ENCODE measurements around the gene TJP3.

TJP3 gene

DNA sequence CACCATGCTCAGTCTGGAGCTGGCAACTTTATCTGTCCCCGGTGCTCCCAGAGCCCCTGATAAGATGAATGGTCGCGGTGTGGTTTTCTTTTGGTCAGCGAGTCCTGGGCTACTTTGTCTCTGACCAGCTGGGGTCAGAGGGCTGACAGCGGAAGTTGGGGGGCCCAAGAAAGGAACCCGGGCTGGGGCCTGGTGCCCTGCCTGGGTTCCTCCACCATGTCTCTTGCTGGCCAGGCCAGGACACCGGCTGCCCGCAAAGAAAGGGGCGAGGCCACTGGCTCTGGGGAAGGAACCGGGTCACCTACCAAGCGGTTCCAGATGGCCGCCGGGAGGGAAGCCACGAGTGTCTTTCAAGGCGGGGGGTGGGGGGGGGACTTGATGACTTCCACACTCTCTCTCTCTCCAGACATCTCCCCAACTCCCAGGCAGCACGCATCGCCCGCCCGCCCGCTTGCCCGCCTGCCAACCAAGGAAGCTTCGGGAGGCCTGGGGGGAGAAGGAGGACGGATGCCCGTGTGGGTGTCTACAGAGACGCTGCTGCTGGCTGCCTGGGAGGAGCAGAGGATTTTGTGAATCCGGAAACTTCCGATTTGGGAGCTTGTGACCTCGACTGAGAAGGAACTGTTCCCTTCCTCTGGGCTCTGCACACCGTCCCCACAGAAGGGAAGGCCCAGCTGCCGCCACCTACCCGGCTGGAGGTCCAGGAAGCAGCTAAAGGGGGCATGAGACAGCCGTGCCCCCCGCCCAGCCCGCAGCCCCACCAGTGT, 9.0 kb upstream of the TJP3 start:
- H4K20me1 ChIP-seq (ENCODE audit: low read depth, low read length), result no peaks in the 10 kb centered on the region
- H3K36me3 ChIP-seq (ENCODE audit: low read length), result no peaks in the 10 kb centered on the region
- H3K27me3 ChIP-seq (ENCODE audit: low read length), result no peaks in the 10 kb centered on the region
- no peaks in the 10 kb centered on the region for H3F3A ChIP-seq (ENCODE audit: insufficient read depth)
- H3K9me3 ChIP-seq (ENCODE audit: insufficient read depth, low read length), result no peaks in the 10 kb centered on the region
- H3K9me2 ChIP-seq (replicated peaks; ENCODE audit: insufficient read depth, low read length), result no peaks in the 10 kb centered on the region
- TF ChIP-seq, protein P1, sequence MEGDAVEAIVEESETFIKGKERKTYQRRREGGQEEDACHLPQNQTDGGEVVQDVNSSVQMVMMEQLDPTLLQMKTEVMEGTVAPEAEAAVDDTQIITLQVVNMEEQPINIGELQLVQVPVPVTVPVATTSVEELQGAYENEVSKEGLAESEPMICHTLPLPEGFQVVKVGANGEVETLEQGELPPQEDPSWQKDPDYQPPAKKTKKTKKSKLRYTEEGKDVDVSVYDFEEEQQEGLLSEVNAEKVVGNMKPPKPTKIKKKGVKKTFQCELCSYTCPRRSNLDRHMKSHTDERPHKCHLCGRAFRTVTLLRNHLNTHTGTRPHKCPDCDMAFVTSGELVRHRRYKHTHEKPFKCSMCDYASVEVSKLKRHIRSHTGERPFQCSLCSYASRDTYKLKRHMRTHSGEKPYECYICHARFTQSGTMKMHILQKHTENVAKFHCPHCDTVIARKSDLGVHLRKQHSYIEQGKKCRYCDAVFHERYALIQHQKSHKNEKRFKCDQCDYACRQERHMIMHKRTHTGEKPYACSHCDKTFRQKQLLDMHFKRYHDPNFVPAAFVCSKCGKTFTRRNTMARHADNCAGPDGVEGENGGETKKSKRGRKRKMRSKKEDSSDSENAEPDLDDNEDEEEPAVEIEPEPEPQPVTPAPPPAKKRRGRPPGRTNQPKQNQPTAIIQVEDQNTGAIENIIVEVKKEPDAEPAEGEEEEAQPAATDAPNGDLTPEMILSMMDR (IDR thresholded peaks at IDR 0.05; ENCODE audit: insufficient read depth, low read length, poor library complexity, severe bottlenecking), result no peak
- TF ChIP-seq EZH2phosphoT487 (conservative IDR thresholded peaks at IDR 0.05; ENCODE audit: low read length), result no peak
- H3K9ac ChIP-seq (ENCODE audit: low read length), result peak overlapping the region; percentile 66
- no peaks in the 10 kb centered on the region for H3K79me2 ChIP-seq (ENCODE audit: insufficient read depth, low read length)
- H3K4me2 ChIP-seq (ENCODE audit: low read depth, low read length, poor library complexity, severe bottlenecking), result peak overlapping the region; percentile 88
- no peak overlapping the region for H2AFZ ChIP-seq (ENCODE audit: low read depth, low read length, severe bottlenecking)
- H3K4me3 ChIP-seq (ENCODE audit: insufficient read depth, low read length, poor library complexity, severe bottlenecking), result peak overlapping the region; percentile 63
- no peak overlapping the region for H3K27ac ChIP-seq (ENCODE audit: low read depth, low read length)

DNA sequence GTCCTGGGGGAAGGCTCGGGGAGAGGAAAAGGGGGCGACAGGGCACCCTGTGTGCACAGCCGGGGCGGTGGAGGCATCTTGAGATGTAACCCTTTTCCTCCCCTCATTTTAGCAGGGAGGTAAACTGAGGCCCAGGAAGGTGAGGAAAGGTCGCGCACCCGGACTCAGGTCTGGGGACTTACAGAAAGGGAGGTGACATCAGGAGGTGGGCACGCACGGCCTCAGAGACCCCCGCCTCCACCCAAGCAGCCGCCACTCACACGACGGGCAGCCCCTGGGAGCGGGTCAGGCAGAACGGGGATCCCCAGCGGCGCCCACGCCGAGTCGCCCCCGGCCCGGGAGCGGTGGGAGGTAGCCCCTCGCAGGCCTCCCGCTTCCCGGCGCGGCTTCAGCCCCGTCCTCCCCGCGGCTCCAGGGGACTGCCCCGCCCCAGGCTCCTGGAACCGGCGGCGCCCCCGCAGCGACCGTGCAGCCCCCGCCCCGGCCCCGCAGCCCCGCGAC, 8.4 kb upstream of the TJP3 start:
- H3K27ac ChIP-seq (ENCODE audit: low read depth, low read length), result no peak overlapping the region
- no peaks in the 10 kb centered on the region for H3K9me3 ChIP-seq (ENCODE audit: insufficient read depth, low read length)
- peak overlapping the region; percentile 88 for H3K4me2 ChIP-seq (ENCODE audit: low read depth, low read length, poor library complexity, severe bottlenecking)
- H3K36me3 ChIP-seq (ENCODE audit: low read length), result no peaks in the 10 kb centered on the region
- H3K4me3 ChIP-seq (ENCODE audit: insufficient read depth, low read length, poor library complexity, severe bottlenecking), result peak overlapping the region; percentile 63
- peak overlapping the region; percentile 66 for H3K9ac ChIP-seq (ENCODE audit: low read length)
- H3K79me2 ChIP-seq (ENCODE audit: insufficient read depth, low read length), result no peaks in the 10 kb centered on the region
- no peaks in the 10 kb centered on the region for H4K20me1 ChIP-seq (ENCODE audit: low read depth, low read length)
- no peaks in the 10 kb centered on the region for H3K9me2 ChIP-seq (replicated peaks; ENCODE audit: insufficient read depth, low read length)
- H2AFZ ChIP-seq (ENCODE audit: low read depth, low read length, severe bottlenecking), result no peak overlapping the region
- no peaks in the 10 kb centered on the region for H3K27me3 ChIP-seq (ENCODE audit: low read length)
- TF ChIP-seq, protein P1 (IDR thresholded peaks at IDR 0.05; ENCODE audit: insufficient read depth, low read length, poor library complexity, severe bottlenecking), result no peak
- TF ChIP-seq EZH2phosphoT487 (conservative IDR thresholded peaks at IDR 0.05; ENCODE audit: low read length), result no peak
- H3F3A ChIP-seq (ENCODE audit: insufficient read depth), result no peaks in the 10 kb centered on the region

DNA sequence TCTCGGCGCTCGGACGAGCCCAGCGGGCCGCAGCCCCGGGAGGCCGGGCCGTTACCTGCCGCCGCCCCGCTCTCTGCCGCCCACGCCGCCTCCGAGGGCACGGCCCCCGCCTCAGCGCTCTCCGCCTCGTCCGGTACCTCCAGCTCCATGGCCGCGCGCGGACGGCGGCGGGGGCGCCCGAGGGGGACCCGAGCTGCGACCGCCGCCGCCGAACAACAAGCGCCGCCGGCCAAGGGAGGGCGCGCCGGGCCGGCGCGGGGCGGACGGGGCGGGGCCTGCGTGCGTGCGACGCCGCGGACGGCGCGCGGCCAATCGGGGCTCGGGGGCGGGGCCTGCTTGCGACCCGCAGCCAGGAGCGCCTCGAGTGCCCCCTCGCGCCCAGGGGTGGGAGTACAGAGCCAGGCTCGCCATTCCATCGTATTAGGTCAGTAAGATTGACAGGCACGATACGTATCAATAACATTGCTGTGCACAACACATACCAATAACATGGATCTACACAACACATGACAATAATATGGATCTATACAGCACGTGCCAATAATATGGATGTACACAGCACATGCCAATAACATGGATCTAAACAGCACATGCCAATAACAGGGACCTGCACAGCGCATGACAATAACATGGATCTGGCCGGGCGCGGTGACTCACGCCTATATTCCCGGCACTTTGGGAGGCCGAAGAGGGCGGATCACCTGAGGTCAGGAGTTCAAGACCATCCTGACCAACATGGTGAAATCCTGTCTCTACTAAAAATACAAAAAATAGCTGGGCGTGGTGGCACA, 7.7 kb upstream of the TJP3 start, which contains the start of gene PIP5K1C:
Gene PIP5K1C, minus strand, starts transcription at position 227 of the 791 bp plus-strand sequence. Its CDS starts 78 bp downstream, at position 149.
- Histone ChIP-seq H3K4me2 (ENCODE audit: low read depth, low read length, poor library complexity, severe bottlenecking) (peak within 1 kb of the TSS; percentile 88), H4K20me1 (ENCODE audit: low read depth, low read length) (no peaks in the 10 kb centered on the region), H3K9me2 (replicated peaks; ENCODE audit: insufficient read depth, low read length) (no peaks in the 10 kb centered on the region), H3F3A (ENCODE audit: insufficient read depth) (no peaks in the 10 kb centered on the region), H2AFZ (ENCODE audit: low read depth, low read length, severe bottlenecking) (no peak within 1 kb of the TSS), H3K79me2 (ENCODE audit: insufficient read depth, low read length) (no peaks in the 10 kb centered on the region), H3K27me3 (ENCODE audit: low read length) (no peaks in the 10 kb centered on the region), H3K9me3 (ENCODE audit: insufficient read depth, low read length) (no peaks in the 10 kb centered on the region), H3K4me3 (ENCODE audit: insufficient read depth, low read length, poor library complexity, severe bottlenecking) (peak within 1 kb of the TSS; percentile 63), H3K9ac (ENCODE audit: low read length) (peak within 1 kb of the TSS; percentile 66), H3K27ac (ENCODE audit: low read depth, low read length) (no peak within 1 kb of the TSS), H3K36me3 (ENCODE audit: low read length) (no peaks in the 10 kb centered on the region)
- no peak for TF ChIP-seq EZH2phosphoT487 (conservative IDR thresholded peaks at IDR 0.05; ENCODE audit: low read length)
- TF ChIP-seq, protein P1 (IDR thresholded peaks at IDR 0.05; ENCODE audit: insufficient read depth, low read length, poor library complexity, severe bottlenecking), result peak; percentile 42
